GDM1 (cell line): Measurements from ENCODE around the gene MYOM1.
"Not testable (repeated sequence)": the region's sequence is repeated elsewhere in the genome, so short reads cannot be mapped to it uniquely, and the experiment has no call there.

Experiments
- DNase-seq: peaks from one replicate; lab custom pipeline; 2025; lab: John Stamatoyannopoulos, UW

The MYOM1 gene

GRCh38 chr18:3027370-3027891 lies 192.3 kb downstream of the MYOM1 start:
- DNase-seq, result no peak

- DNase-seq, result no peak
These were observed 194.2 kb downstream of the MYOM1 start for GRCh38 chr18:3025544-3025943.

- not testable (repeated sequence) for DNase-seq
These were observed 196.2 kb downstream of the MYOM1 start for GRCh38 chr18:3023603-3024002.
